Pons (tissue), 1 donor: Measurements from ENCODE around the gene MS4A1.
"Not testable (repeated sequence)": the region's sequence is repeated elsewhere in the genome, so short reads cannot be mapped to it uniquely, and the experiment has no call there.

ENCODE experiments used
- DNase-seq: peaks from one replicate; pipeline ENCODE4 v3.0.0-alpha.2; 2016; ENCODE audit warnings: low spot score

Gene MS4A1

GRCh38 chr11:60455531-60456042 lies at the start of gene MS4A1:
Gene MS4A1 (plus strand): TSS chr11:60455847. CDS start chr11:60462375, 6,528 bp downstream.
- DNase-seq, result no peak

DNA sequence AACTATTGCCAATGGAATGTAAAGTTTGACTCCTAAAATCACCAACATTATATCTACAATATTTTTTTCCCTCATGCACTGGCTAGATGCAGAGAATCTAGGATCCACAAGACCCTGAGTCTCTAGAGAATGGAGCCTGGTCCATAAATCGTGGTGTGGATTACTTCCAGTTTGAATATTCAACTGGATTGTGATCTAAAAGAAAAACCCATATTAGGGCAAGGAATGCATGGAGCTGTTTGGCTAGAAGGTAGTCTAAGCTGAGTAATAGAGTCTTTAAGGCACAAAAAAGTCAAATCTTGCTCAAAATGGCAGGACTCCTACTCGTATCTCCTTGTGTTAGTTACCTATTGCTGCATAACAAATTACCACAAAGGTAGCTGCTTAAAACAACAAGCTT lies 35.6 kb upstream of the MS4A1 start:
- no peak for DNase-seq

DNA sequence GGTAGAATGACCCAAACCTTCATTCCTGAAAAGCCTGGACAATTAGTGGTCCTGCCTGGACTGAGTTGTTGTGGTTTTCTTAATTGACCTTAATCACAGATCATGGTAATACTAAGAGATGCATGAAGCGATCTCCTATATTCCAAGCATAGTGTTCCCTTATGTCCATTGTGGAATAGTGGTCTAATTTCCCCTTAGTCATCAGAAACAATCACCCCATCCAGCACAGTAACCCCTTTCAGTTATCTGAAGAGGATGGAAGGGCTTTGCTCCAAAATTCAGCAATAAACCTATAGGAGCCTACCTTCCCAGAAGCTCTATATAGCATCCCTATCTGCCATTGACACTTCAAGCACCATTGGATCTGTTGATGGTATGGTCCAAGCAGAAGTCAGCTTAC lies 33.0 kb upstream of the MS4A1 start:
- no peak for DNase-seq

DNA sequence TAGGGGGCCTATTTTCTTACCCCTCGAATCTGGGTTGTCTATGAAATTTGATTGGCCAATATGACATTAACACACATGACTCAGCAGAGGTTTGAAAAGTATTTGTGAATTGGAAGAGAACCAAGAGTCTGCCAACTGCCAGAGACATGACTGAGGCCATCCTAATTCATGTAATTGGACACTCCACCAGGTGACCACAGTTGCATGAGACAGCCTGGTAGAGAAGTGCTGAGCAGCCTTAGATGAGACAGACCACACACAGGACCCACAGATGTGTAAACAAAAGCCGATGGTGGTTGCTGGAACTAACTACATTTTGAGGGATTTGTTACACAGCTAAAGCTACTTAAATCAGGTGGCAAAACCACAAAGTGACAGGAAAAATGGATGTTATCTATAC lies 27.1 kb upstream of the MS4A1 start:
- DNase-seq, result no peak

DNA sequence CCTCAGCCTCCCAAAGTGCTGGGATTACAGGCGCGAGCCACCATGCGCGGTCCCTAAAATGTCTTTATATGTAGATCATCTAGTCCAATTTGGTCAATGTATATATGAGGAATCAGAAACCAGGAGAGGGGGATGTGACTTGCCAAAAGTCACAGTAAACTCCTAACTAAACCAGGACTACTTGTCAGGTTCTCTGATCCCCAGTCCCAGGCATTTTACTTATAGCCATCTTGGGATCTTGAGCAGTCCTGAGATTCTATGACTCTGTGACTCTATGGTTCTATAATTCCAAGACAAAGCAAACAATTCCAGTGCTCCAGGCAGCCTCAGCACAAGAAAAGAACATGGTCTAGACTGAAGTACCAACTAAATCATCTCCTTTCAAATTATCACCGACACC lies 26.4 kb upstream of the MS4A1 start, which contains the start of gene MS4A5:
TSS of gene MS4A5 (plus strand) at position 301 of the 400 bp plus-strand sequence. CDS start 103 bp downstream, outside the sequence.
- no peak for DNase-seq

DNA sequence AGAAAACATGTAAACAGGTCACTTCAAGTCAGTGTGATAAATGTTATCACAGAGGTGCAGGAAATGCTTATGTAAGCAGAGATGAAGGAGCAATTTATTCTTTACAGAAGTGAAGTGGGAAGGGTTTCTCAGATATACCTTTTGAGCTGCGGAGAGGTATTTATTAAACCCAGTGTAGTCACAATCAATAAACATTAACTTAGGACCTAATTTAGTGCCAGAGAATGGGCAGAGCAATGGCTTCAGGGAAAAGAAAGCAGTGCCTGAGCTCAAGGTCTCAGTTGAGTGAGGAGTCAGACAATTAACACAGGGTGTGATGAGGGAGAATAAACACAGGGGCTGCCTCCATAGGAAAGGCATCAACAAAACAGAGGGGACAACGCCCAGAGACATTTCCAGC lies 24.4 kb upstream of the MS4A1 start:
- no peak for DNase-seq

GRCh38 chr11:60433401-60433800 lies 22.2 kb upstream of the MS4A1 start:
- DNase-seq, result no peak

GRCh38 chr11:60447070-60447469 lies 8.6 kb upstream of the MS4A1 start:
- no peak for DNase-seq

GRCh38 chr11:60447846-60448245 lies 7.8 kb upstream of the MS4A1 start:
- DNase-seq, result no peak

GRCh38 chr11:60451185-60451584 lies 4.5 kb upstream of the MS4A1 start:
- DNase-seq, result not testable (repeated sequence)

GRCh38 chr11:60454212-60454611 lies 1.4 kb upstream of the MS4A1 start:
- no peak for DNase-seq

- DNase-seq, result no peak
Measured at GRCh38 chr11:60457576-60457975, 1.9 kb downstream of the MS4A1 start.

- DNase-seq, result no peak
Measured at GRCh38 chr11:60459345-60459744, 3.7 kb downstream of the MS4A1 start.

- no peak for DNase-seq
Measured at GRCh38 chr11:60468829-60469228, 13.2 kb downstream of the MS4A1 start.

- no peak for DNase-seq
Measured at GRCh38 chr11:60469723-60470122, 14.1 kb downstream of the MS4A1 start.

DNA sequence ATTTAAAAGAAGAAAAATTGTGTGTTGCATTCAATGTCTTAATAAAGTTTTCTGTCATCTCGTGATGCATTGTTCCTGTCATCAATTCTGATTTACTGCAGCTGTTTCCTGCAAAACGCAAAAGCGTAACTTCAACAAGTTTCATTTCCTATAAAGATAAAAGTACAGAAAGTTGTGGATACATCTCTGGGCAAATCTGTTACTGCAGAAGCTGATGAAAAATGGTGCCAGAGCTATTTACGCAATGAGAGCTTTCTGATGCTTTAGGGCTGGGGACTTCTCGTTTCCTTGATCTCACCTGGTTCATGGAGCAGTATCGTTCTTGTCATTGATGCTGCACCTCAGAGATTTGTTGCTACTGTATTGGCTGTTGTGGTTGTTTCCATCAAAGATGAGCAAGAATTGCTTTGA lies 21.4 kb downstream of the MS4A1 start:
- peak; percentile 22 for DNase-seq

DNA sequence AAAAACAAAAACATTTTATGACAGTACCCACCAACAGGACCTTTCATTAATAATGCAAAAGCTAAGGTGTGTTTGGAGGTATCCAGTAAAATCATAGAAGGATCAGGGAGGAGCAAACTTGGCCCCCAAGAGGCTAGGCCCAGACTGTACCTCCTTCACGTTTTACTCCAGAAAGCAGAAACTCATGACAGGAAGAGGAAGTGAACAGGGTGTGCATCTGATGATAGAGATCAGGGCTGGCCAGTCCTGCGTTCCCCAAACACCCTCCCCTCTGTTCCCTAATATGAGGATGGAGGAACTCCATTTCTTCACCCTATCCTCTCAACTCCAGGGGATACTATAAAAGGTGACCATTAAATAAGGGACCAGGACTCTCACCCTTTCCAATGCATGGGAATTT lies 26.7 kb downstream of the MS4A1 start:
- DNase-seq, result peak; percentile 12

DNA sequence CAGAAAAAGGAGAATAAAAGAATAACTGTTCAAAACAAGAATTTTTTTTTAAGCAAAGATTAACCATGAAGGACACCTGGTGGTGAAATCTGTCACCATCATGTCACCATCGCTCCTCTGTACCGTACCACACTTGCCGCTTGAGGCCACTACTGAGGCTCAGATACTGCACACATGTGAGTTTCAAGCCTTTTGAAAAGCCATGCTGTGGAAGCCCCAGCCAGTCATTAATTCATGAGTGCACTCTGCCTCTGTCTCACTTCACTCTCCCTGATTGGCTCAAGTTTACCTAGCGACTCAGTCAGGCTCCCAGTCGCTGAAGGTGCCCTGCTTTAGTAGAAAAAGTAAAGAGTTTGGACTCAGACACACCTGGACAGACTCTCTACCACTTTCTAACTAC lies 30.3 kb downstream of the MS4A1 start:
- DNase-seq, result no peak

DNA sequence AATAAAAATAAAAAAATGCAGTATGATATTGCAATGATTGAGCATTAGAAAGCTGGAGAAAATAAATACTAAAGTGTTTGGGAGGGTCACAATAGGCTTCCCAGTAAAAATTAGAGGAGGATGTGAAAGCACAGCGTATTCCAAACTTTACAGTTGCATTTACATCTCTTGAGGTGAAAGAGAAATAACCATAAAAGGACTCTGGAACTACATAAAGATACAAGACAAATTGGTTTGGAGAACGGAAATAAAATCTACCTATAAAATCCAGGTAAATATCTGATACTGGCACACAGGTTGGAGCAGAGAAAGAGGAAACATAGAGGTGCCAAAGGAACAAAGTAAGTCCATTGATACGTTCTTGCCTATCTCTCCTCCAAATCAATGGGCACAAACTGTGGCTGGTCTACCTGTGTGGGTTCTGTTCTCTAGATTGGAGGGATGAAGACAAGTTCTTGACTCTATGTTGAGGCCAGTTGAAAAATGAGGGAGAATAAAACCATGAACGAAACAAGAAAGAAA lies 36.9 kb downstream of the MS4A1 start, which contains the start of gene MS4A12:
TSS of gene MS4A12 (plus strand) at position 291 of the 522 bp plus-strand sequence. CDS start 4,541 bp downstream, outside the sequence.
- no peak for DNase-seq

GRCh38 chr11:60493454-60493853 lies 37.8 kb downstream of the MS4A1 start:
- no peak for DNase-seq

GRCh38 chr11:60498399-60498798 lies 42.8 kb downstream of the MS4A1 start:
- DNase-seq, result peak; percentile 9

DNA sequence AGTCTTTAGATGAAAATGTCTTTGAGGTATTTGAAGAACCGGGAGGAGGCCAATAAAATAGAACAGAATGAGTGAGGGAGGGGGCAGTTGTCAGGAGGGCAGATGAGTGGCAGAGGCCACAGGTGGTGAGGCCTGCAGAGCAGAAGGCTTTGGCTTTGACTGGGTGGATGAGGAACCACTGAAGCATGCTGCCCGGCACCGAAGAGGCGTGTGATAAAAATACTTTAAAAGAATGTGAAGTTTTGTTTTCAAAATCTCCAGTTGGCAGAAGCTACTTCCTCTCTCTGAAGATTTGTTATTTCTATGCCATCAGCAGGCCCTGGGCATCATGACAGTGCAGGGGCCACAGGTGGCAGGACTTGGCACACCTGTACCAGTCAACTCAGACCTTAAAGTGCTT lies 43.2 kb downstream of the MS4A1 start:
- peak; percentile 26 for DNase-seq

GRCh38 chr11:60500276-60500910 lies 44.7 kb downstream of the MS4A1 start:
- DNase-seq, result no peak
